Measurements from ENCODE around the gene RIN3. TPM values are rescaled to one million over a fixed set of nuclear protein-coding genes. Genes with fewer than 3 reads are reported as not detected.

Gene RIN3
- total RNA-seq, 1 experiment from 2014 or later = 1.5 TPM

DNA sequence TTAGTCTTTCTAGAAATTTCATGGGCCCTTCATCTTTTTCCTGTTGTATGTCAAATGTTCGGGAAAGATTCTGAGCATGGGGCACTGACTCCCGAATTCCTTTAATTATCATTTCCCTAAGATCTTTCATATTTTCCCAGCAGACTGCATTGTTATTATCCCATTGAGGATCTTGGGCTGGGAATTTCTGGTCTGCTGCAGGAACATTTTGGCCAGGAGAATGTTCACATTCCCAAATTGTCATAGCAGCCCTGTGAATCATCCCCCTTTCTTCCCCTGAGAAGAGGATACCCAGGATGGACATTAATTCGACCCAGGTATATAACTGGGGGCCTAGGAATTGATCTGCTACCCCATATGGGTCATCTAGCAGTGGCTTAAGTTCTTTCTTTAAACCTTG lies 112.5 kb downstream of the RIN3 start:
- Histone ChIP-seq H4K91ac (ENCODE audit: insufficient read length, low read depth, low read length) (no peak overlapping the region), H2BK5ac (ENCODE audit: insufficient read length, low read length) (no peak overlapping the region), H3K79me1 (ENCODE audit: insufficient read depth, low read depth, low read length, poor library complexity, severe bottlenecking) (no peaks in the 10 kb centered on the region), H3K23ac (ENCODE audit: insufficient read length, low read depth, low read length) (no peak overlapping the region), H3K18ac (ENCODE audit: insufficient read length, low read depth, low read length) (no peak overlapping the region), H3K14ac (ENCODE audit: insufficient read depth, low read length) (no peak overlapping the region), H2AK5ac (ENCODE audit: insufficient read length, low read length) (no peak overlapping the region), H3K4me2 (ENCODE audit: insufficient read depth, insufficient read length, low read length) (no peak overlapping the region), H3K4me1 (ENCODE audit: insufficient read depth, low read length) (no peaks in the 10 kb centered on the region; the same call in 1 of the 2 replicates), H2BK120ac (ENCODE audit: low read depth, low read length, poor library complexity, severe bottlenecking) (no peak overlapping the region), H4K20me1 (ENCODE audit: control insufficient read depth, insufficient read depth, insufficient read length) (no peaks in the 10 kb centered on the region), H3K9ac (ENCODE audit: extremely low read depth, insufficient read length, low read length) (no peak overlapping the region), H3K23me2 (ENCODE audit: insufficient read length, low read depth, low read length, poor library complexity, severe bottlenecking) (no peaks in the 10 kb centered on the region), H3K79me2 (ENCODE audit: insufficient read depth, low read length) (no peaks in the 10 kb centered on the region), H3K9me3 (ENCODE audit: control insufficient read depth, low read depth, low read length) (peaks cover 4% of the 10 kb centered on the region), H3K56ac (ENCODE audit: insufficient read length, low read depth, low read length) (no peak overlapping the region), H2AFZ (ENCODE audit: low read length) (no peak overlapping the region), H2BK20ac (ENCODE audit: low read depth, low read length, poor library complexity, severe bottlenecking) (no peak overlapping the region), H2BK12ac (ENCODE audit: insufficient read length, low read depth, low read length) (no peak overlapping the region), H2BK15ac (ENCODE audit: low read depth, low read length) (no peak overlapping the region), H3K27ac (ENCODE audit: insufficient read length, low read depth, low read length) (no peak overlapping the region), H3K27me3 (ENCODE audit: insufficient read depth, low read length) (no peaks in the 10 kb centered on the region), H3K4ac (ENCODE audit: low read depth, low read length) (no peak overlapping the region), H4K8ac (replicated peaks; ENCODE audit: insufficient read length, low read depth, low read length) (no peak overlapping the region), H3T11ph (ENCODE audit: low read length) (no peak overlapping the region), H4K5ac (ENCODE audit: insufficient read length, low read depth, low read length) (no peak overlapping the region)
- H3K4me3 Mint-ChIP-seq = no peak overlapping the region
- H3K27ac Mint-ChIP-seq = no peak overlapping the region
- peaks cover 2% of the 10 kb centered on the region for H3K27me3 Mint-ChIP-seq (ENCODE audit: low read depth)
- TF ChIP-seq, protein P1, sequence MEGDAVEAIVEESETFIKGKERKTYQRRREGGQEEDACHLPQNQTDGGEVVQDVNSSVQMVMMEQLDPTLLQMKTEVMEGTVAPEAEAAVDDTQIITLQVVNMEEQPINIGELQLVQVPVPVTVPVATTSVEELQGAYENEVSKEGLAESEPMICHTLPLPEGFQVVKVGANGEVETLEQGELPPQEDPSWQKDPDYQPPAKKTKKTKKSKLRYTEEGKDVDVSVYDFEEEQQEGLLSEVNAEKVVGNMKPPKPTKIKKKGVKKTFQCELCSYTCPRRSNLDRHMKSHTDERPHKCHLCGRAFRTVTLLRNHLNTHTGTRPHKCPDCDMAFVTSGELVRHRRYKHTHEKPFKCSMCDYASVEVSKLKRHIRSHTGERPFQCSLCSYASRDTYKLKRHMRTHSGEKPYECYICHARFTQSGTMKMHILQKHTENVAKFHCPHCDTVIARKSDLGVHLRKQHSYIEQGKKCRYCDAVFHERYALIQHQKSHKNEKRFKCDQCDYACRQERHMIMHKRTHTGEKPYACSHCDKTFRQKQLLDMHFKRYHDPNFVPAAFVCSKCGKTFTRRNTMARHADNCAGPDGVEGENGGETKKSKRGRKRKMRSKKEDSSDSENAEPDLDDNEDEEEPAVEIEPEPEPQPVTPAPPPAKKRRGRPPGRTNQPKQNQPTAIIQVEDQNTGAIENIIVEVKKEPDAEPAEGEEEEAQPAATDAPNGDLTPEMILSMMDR (conservative IDR thresholded peaks at IDR 0.05) = no peak
- H3K9me3 Mint-ChIP-seq = peaks cover 32 to 37% of the 10 kb centered on the region in 2 experiments
- peaks cover 16 to 29% (median 27%) of the 10 kb centered on the region in 3 experiments for H3K36me3 Mint-ChIP-seq (ENCODE audit: insufficient read depth in 1 of 3, low read depth in 3 of 3)
- no CpG with 5 or more reads among the region's 3 CpGs for WGBS (ENCODE audit: extremely low coverage, insufficient read length, low lambda C conversion rate)
- no peak for DNase-seq
- H3K4me1 Mint-ChIP-seq = peaks cover 10 to 15% of the 10 kb centered on the region in 2 experiments
